Left renal pelvis (tissue), 4 donors: ENCODE data around the gene GPR6. TPM values are rescaled to one million over a fixed set of nuclear protein-coding genes. Genes with fewer than 3 reads are reported as not detected.

Source experiments
- DNase-seq, 4 donors: peaks; one replicate each; pipeline ENCODE4 v3.0.0-alpha.2; 2013; ENCODE audit warnings: low read depth in 4 of 4, low spot score in 3 of 4
- polyA plus RNA-seq, 4 donors: library from polyadenylated mRNA; unstranded; fragments of 120-200 nt; gene quantifications; one replicate each; pipeline ENCODE4 v1.2.1, GENCODE V29; 2013; ENCODE audit not compliant: insufficient read length in 4 of 4

The GPR6 gene
- polyA plus RNA-seq, 4 donors: not detected

GRCh38 chr6:109998159-109998785 lies 20.2 kb downstream of the GPR6 start:
- no peak for DNase-seq

GRCh38 chr6:109999740-110000139 lies 21.6 kb downstream of the GPR6 start:
- DNase-seq: no peak

GRCh38 chr6:110002676-110003075 lies 24.6 kb downstream of the GPR6 start:
- no peak for DNase-seq

- DNase-seq: no peak
These were observed 35.3 kb downstream of the GPR6 start for GRCh38 chr6:110013386-110013785.

- DNase-seq: no peak
These were observed 37.1 kb downstream of the GPR6 start for GRCh38 chr6:110015206-110015605.

GRCh38 chr6:110017306-110017705 lies 39.2 kb downstream of the GPR6 start:
- no peak for DNase-seq

GRCh38 chr6:110017946-110018345 lies 39.8 kb downstream of the GPR6 start:
- DNase-seq: no peak

- no peak for DNase-seq
These were observed 40.4 kb downstream of the GPR6 start for GRCh38 chr6:110018486-110018885.

- no peak for DNase-seq
These were observed 42.8 kb downstream of the GPR6 start for GRCh38 chr6:110020888-110021287.

- DNase-seq: no peak
These were observed 51.0 kb downstream of the GPR6 start for GRCh38 chr6:110029144-110029543.

Other genes starting within 250 kb of the GPR6 start
- 10 to 100 TPM; 45.9 to 69.0 (median 53.7) TPM for gene WASF1, start 201.4 kb downstream of the GPR6 start, polyA plus RNA-seq
- 10 to 100 TPM; 30.4 to 37.0 (median 31.7) TPM for gene CDC40, start 202.1 kb downstream of the GPR6 start, polyA plus RNA-seq